Spinal cord (tissue), 10 donors: ENCODE data around the gene EP300. TPM values are rescaled to one million over a fixed set of nuclear protein-coding genes. Genes with fewer than 3 reads are reported as not detected.
"Not testable (repeated sequence)": the region's sequence is repeated elsewhere in the genome, so short reads cannot be mapped to it uniquely, and the experiment has no call there.

Experiments
- DNase-seq, 6 donors: peaks; one replicate each; pipeline versions ENCODE4 v3.0.0 to v3.0.0-alpha.2; 2013 to 2015; ENCODE audit warnings: low spot score in 6 of 6, low read depth in 4 of 6
- H3K27ac ChIP-seq: one replicate; pipeline ENCODE4 v1.5.1; 2013; ENCODE audit warnings: low read depth, low read length, control low read depth
- H3K27me3 ChIP-seq: one replicate; pipeline ENCODE4 v1.6.1; 2013; ENCODE audit warnings: low read length; ENCODE audit not compliant: control insufficient read depth, insufficient read depth
- H3K36me3 ChIP-seq: one replicate; pipeline ENCODE4 v1.6.1; 2013; ENCODE audit warnings: low read length; ENCODE audit not compliant: control insufficient read depth, insufficient read depth
- H3K4me1 ChIP-seq: one replicate; pipeline ENCODE4 v1.6.1; 2013; ENCODE audit warnings: low read length; ENCODE audit not compliant: control insufficient read depth, insufficient read depth
- H3K4me3 ChIP-seq: one replicate; pipeline ENCODE4 v1.5.1; 2013; ENCODE audit warnings: low read depth, low read length, control low read depth
- H3K9me3 ChIP-seq: one replicate; pipeline ENCODE4 v1.6.1; 2013; ENCODE audit warnings: low read length; ENCODE audit not compliant: control insufficient read depth, insufficient read depth
- WGBS: methylation state at CpG from one replicate; pipeline ENCODE4 v1.1.5; 2013; ENCODE audit warnings: missing lambda C conversion rate; ENCODE audit not compliant: insufficient coverage; 5-methylcytosine and 5-hydroxymethylcytosine counted together
- long read RNA-seq, 4 donors: transcript quantifications; one replicate each; lab custom pipeline, GENCODE V29; 2026
- polyA plus RNA-seq, 2 donors: library from polyadenylated mRNA; unstranded; fragments of 120-200 nt; gene quantifications; one replicate each; pipeline ENCODE4 v1.2.1, GENCODE V29; 2013; ENCODE audit not compliant: insufficient read length in 2 of 2
- total RNA-seq, 2 donors: library from RNA; depleted of rRNA in 1 of 2; stranded (reverse); fragments of 120-200 nt in 1 of 2; fragments of >200 nt in 1 of 2; gene quantifications; one replicate each; pipeline versions ENCODE4 v1.2.3 to v1.2.4, GENCODE V29; 2013 to 2014
- donor health status: healthy.

Gene EP300
- 10 to 100 TPM; 46.9 to 67.3 TPM for total RNA-seq
- 10 to 100 TPM; 41.0 to 42.5 TPM for polyA plus RNA-seq
- long read RNA-seq, donor 1, result 0 reads
- long read RNA-seq, donor 2, partial matches to known transcripts, result 0 of 2 reads
- long read RNA-seq, donor 2, other reads (novel, unspliced or antisense), result 0 of 2 reads
- long read RNA-seq, donor 3, partial matches to known transcripts, result 6 of 7 reads
- long read RNA-seq, donor 3, other reads (novel, unspliced or antisense), result 0 of 7 reads
- long read RNA-seq, donor 4, result 0 reads

- Histone ChIP-seq H3K9me3 (no peaks in the 10 kb centered on the region), H3K27me3 (no peaks in the 10 kb centered on the region), H3K4me1 (peaks cover 11% of the 10 kb centered on the region), H3K36me3 (no peaks in the 10 kb centered on the region), H3K27ac (peak within 1 kb of the TSS; percentile 100), H3K4me3 (peak within 1 kb of the TSS; percentile 95)
- under 1% methylated on average over 96 of the region's 112 CpGs for WGBS
- peak in 5 of 6 donors; percentile 41 to 93 (median 72) for DNase-seq
These were observed at the start of gene EP300 for GRCh38 chr22:41092023-41092817. Gene EP300, plus strand, starts transcription at chr22:41092592. Its CDS starts 413 bp downstream, at chr22:41093005.

- Histone ChIP-seq H3K36me3 (no peaks in the 10 kb centered on the region), H3K4me3 (no peak overlapping the region), H3K9me3 (no peaks in the 10 kb centered on the region), H3K27me3 (no peaks in the 10 kb centered on the region), H3K4me1 (peaks cover 5% of the 10 kb centered on the region), H3K27ac (no peak overlapping the region)
- 100% methylated on average over 1 of the region's 6 CpGs for WGBS
- DNase-seq, result no peak
These were observed 48.7 kb upstream of the EP300 start for GRCh38 chr22:41043722-41044121.

GRCh38 chr22:41045575-41045974, 46.8 kb upstream of the EP300 start:
- H3K4me1 ChIP-seq, result peaks cover 14% of the 10 kb centered on the region
- WGBS, result 90% methylated on average over 3 of the region's 12 CpGs
- H3K4me3 ChIP-seq, H3K9me3 ChIP-seq, H3K36me3 ChIP-seq, DNase-seq, H3K27ac ChIP-seq, H3K27me3 ChIP-seq: not testable (repeated sequence)

GRCh38 chr22:41047801-41048211, 44.6 kb upstream of the EP300 start:
- WGBS, result 100% methylated on average over 1 of the region's 3 CpGs
- no peak overlapping the region for H3K27ac ChIP-seq
- H3K9me3 ChIP-seq, result no peaks in the 10 kb centered on the region
- H3K36me3 ChIP-seq, result no peaks in the 10 kb centered on the region
- no peak for DNase-seq
- peaks cover 14% of the 10 kb centered on the region for H3K4me1 ChIP-seq
- H3K27me3 ChIP-seq, result no peaks in the 10 kb centered on the region
- no peak overlapping the region for H3K4me3 ChIP-seq

GRCh38 chr22:41048345-41048744, 44.0 kb upstream of the EP300 start:
- peak overlapping the region; percentile 69 for H3K27ac ChIP-seq
- H3K4me3 ChIP-seq, result not testable (repeated sequence)

GRCh38 chr22:41048791-41049717, 43.3 kb upstream of the EP300 start:
- Histone ChIP-seq H3K4me3 (peak overlapping the region; percentile 28), H3K9me3 (no peaks in the 10 kb centered on the region), H3K36me3 (no peaks in the 10 kb centered on the region), H3K27ac (peak overlapping the region; percentile 69), H3K27me3 (no peaks in the 10 kb centered on the region), H3K4me1 (peaks cover 14% of the 10 kb centered on the region)
- peak; percentile 21 to 87 (median 40) for DNase-seq
- WGBS, result 14% methylated on average over 31 of the region's 31 CpGs

More at GRCh38 chr22:41048345-41048744, 44.0 kb upstream of the EP300 start:
- H3K9me3 ChIP-seq, H3K36me3 ChIP-seq, DNase-seq, H3K27me3 ChIP-seq: not testable (repeated sequence)
- WGBS, result 91% methylated on average over 9 of the region's 12 CpGs
- peaks cover 14% of the 10 kb centered on the region for H3K4me1 ChIP-seq

- H3K27ac ChIP-seq, H3K27me3 ChIP-seq, H3K9me3 ChIP-seq, DNase-seq, H3K4me3 ChIP-seq, H3K36me3 ChIP-seq: not testable (repeated sequence)
- 50% methylated on average over 1 of the region's 4 CpGs for WGBS
- peaks cover 14% of the 10 kb centered on the region for H3K4me1 ChIP-seq
These were observed 42.6 kb upstream of the EP300 start for GRCh38 chr22:41049795-41050194.

- Histone ChIP-seq H3K27ac (no peak overlapping the region), H3K27me3 (no peaks in the 10 kb centered on the region), H3K9me3 (no peaks in the 10 kb centered on the region), H3K36me3 (no peaks in the 10 kb centered on the region), H3K4me1 (peaks cover 14% of the 10 kb centered on the region), H3K4me3 (no peak overlapping the region)
- no peak for DNase-seq
- 100% methylated on average over 1 of the region's 2 CpGs for WGBS
These were observed 41.5 kb upstream of the EP300 start for GRCh38 chr22:41050883-41051282.
